GM12878 (cell line): Measurements from ENCODE around the gene SLC38A9. TPM values are rescaled to one million over a fixed set of nuclear protein-coding genes. Genes with fewer than 3 reads are reported as not detected.

Source experiments
- ATAC-seq: fragments of 200-7000 bp; cut with Tn5 transposase; 3 replicates; pipeline ENCODE4 v1.9.1; 2020; ENCODE audit warnings: mild to moderate bottlenecking, moderate library complexity
- BruUV-seq: library from RNA; stranded (reverse); fragments of 400-500 nt; replicated peaks from 2 replicates; lab custom pipeline; 2021; lab: Mats Ljungman, UMichigan
- CTCF ChIA-PET: fragments of 300-600 bp; sonication (Branson Sonifier 250); formaldehyde crosslinking; extraction: SDS; loops from one replicate; lab custom pipeline; 2021; ENCODE audit warnings: inconsistent platforms; lab: Yijun Ruan, JAX
- POLR2A ChIA-PET: fragments of 350-600 bp; formaldehyde crosslinking; extraction: SDS; loops from one replicate; lab custom pipeline; 2021; ENCODE audit warnings: inconsistent platforms; lab: Charles Lee
- RAD21 ChIA-PET: fragments of 300-600 bp; sonication (Branson Sonifier 250); formaldehyde crosslinking; loops from one replicate; lab custom pipeline; 2023; ENCODE audit warnings: antibody characterized with exemption; ENCODE audit not compliant: unreplicated experiment; lab: Charles Lee
- SMC1A ChIA-PET: fragments of 300-600 bp; sonication (Branson Sonifier 250); formaldehyde crosslinking; loops from one replicate; lab custom pipeline; 2023; ENCODE audit not compliant: unreplicated experiment, uncharacterized antibody; lab: Charles Lee
- DNase-seq: peaks from one replicate; pipeline ENCODE4 v3.0.0-alpha.2; 2011; ENCODE audit warnings: low read depth, low spot score
- FAIRE-seq: peaks from 3 replicates; lab custom pipeline; 2011; peaks lifted over from hg19 to GRCh38; lab: Jason Lieb, UNC
- H2AFZ ChIP-seq: 2 replicates; pipeline ENCODE4 v1.6.0; 2011; ENCODE audit warnings: low read depth, low read length, control low read depth; ENCODE audit not compliant: control insufficient read depth
- H3K27ac ChIP-seq: 2 replicates; pipeline ENCODE4 v1.5.1; 2011; ENCODE audit warnings: control low read depth; ENCODE audit not compliant: control insufficient read depth, insufficient read depth
- H3K27me3 ChIP-seq, 2 experiments: replicated peaks in 1 of 2; 2 replicates each; pipeline versions ENCODE4 v1.6.0 to v1.6.1; 2011; ENCODE audit warnings: low read length in 1 of 2; ENCODE audit not compliant: control insufficient read depth in 2 of 2, insufficient read depth in 2 of 2
- H3K36me3 ChIP-seq, 2 experiments: 2 replicates each; pipeline ENCODE4 v1.5.1; 2011; ENCODE audit warnings: low read length in 1 of 2; ENCODE audit not compliant: control insufficient read depth in 2 of 2, insufficient read depth in 2 of 2
- H3K4me1 ChIP-seq: 2 replicates; pipeline ENCODE4 v1.6.1; 2011; ENCODE audit warnings: mild to moderate bottlenecking, low read length, moderate library complexity, mixed read lengths; ENCODE audit not compliant: control insufficient read depth, insufficient read depth
- H3K4me2 ChIP-seq: 2 replicates; pipeline ENCODE4 v1.6.0; 2011; ENCODE audit warnings: control low read depth; ENCODE audit not compliant: control insufficient read depth, insufficient read depth
- H3K4me3 ChIP-seq: fragments of 200-600 bp; sonication (generic); 2 replicates; pipeline ENCODE4 v1.5.1; 2016
- H3K79me2 ChIP-seq: 2 replicates; pipeline ENCODE4 v1.6.0; 2011; ENCODE audit warnings: low read length; ENCODE audit not compliant: control insufficient read depth, insufficient read depth
- H3K9ac ChIP-seq: 2 replicates; pipeline ENCODE4 v1.8.0; 2011; ENCODE audit warnings: low read length, control low read depth, mixed read lengths; ENCODE audit not compliant: control insufficient read depth, insufficient read depth
- H3K9me3 ChIP-seq: replicated peaks from 3 replicates; pipeline ENCODE4 v1.5.1; 2011; ENCODE audit warnings: mild to moderate bottlenecking, low read length; ENCODE audit not compliant: control insufficient read depth, insufficient read depth
- H4K20me1 ChIP-seq: 2 replicates; pipeline ENCODE4 v1.6.0; 2011; ENCODE audit not compliant: control insufficient read depth, insufficient read depth
- WGBS: methylation state at CpG from one replicate; pipeline ENCODE4 v1.1.6; 2016; ENCODE audit warnings: low lambda C conversion rate; ENCODE audit not compliant: insufficient replicate concordance, insufficient coverage; ENCODE audit errors: missing lambda C conversion rate; 5-methylcytosine and 5-hydroxymethylcytosine counted together
- in situ Hi-C: fragments of 300-500 bp; cut with MboI; formaldehyde crosslinking; loops from 9 replicates; pipeline ENCODE4 v1.14.3; 2018; ENCODE audit warnings: mixed read lengths
- intact Hi-C: fragments of 100-400 bp; cut with micrococcal nuclease; formaldehyde crosslinking; loops from one replicate; pipeline ENCODE4 v1.14.2; 2022; ENCODE audit not compliant: unreplicated experiment
- polyA plus RNA-seq, 11 experiments: library from polyadenylated mRNA; depleted of rRNA in 4 of 11; unstranded in 6 of 11; stranded (reverse) in 5 of 11; fragments of >200 nt; fragmentation: Nextera tagmentation in 4 of 11; fragmentation: Illumina TruSeq in 1 of 11; extraction: Ambion mirVana in 4 of 11; extraction: Trizol in 1 of 11; gene quantifications; 1 replicate in 1 of 11; 2 replicates in 10 of 11; pipeline versions ENCODE4 v1.2.1 to v1.2.3, GENCODE V29; 2011 to 2016; ENCODE audit warnings: inconsistent platforms in 2 of 11, missing spikeins in 2 of 11, low read depth in 1 of 11
- total RNA-seq, 4 experiments: library from RNA; depleted of rRNA in 3 of 4; stranded (reverse); fragments of >200 nt in 3 of 4; fragmentation: Illumina TruSeq in 1 of 4; extraction: Trizol in 1 of 4; gene quantifications; 2 replicates each; pipeline versions ENCODE4 v1.2.1 to v1.2.3, GENCODE V29; 2013 to 2021
- TF ChIP-seq, protein P1 (sequence below): IDR thresholded peaks from 2 replicates; pipeline ENCODE4 v1.6.1; 2011; ENCODE audit warnings: low read depth, low read length, improper control_type of control experiment, borderline replicate concordance
- TF ChIP-seq, protein P2 (sequence below): IDR thresholded peaks from 2 replicates; pipeline ENCODE4 v1.6.1; 2012; ENCODE audit warnings: improper control_type of control experiment, low read depth, low read length; ENCODE audit not compliant: insufficient replicate concordance

Gene SLC38A9
- total and polyA plus RNA-seq, 10 of the 15 experiments (the other 5 are each of a cell fraction or from before 2014, with no cell fraction given) = 8.5 to 35.1 (median 23.0) TPM

DNA sequence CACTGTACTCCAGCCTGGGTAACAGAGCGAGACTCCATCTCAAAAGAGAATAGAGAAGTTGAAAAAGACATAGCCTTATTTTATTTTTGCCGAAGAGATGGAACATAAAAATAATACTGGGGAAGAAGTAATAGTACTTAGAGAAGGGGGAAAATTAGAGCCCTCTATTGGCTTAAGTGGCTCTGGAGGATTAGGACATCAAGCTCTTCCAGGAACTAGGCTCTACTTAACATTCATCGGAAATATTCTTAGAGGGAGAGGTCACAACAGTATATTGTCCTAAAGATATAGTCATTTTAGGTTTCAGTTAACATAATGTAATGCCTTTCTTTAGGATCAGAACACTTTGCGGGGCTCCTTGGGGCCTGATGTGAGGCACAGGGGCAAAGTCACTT is 91.4 kb downstream of the SLC38A9 start:
- ATAC-seq = no peak
- Histone ChIP-seq H3K27ac (no peak overlapping the region), H3K79me2 (no peaks in the 10 kb centered on the region), H3K9ac (no peak overlapping the region), H2AFZ (no peak overlapping the region), H3K9me3 (no peaks in the 10 kb centered on the region), H3K4me2 (no peak overlapping the region), H4K20me1 (no peaks in the 10 kb centered on the region), H3K27me3 (no peaks in the 10 kb centered on the region), H3K4me3 (no peak overlapping the region), H3K4me1 (no peaks in the 10 kb centered on the region), H3K36me3 (no peaks in the 10 kb centered on the region; a peak in 1 of 4 replicates)
- in situ Hi-C loops (no loop called here), intact Hi-C loops (no loop called here)
- POLR2A ChIA-PET = interaction anchor here (0.5 kb wide), 1 partner anchor 20 kb away, joined by 5 read pairs; no protein-coding TSS in a partner anchor
- RAD21 ChIA-PET = no interaction called here
- TF ChIP-seq, protein P1, sequence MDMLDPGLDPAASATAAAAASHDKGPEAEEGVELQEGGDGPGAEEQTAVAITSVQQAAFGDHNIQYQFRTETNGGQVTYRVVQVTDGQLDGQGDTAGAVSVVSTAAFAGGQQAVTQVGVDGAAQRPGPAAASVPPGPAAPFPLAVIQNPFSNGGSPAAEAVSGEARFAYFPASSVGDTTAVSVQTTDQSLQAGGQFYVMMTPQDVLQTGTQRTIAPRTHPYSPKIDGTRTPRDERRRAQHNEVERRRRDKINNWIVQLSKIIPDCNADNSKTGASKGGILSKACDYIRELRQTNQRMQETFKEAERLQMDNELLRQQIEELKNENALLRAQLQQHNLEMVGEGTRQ = no peak
- TF ChIP-seq, protein P2, sequence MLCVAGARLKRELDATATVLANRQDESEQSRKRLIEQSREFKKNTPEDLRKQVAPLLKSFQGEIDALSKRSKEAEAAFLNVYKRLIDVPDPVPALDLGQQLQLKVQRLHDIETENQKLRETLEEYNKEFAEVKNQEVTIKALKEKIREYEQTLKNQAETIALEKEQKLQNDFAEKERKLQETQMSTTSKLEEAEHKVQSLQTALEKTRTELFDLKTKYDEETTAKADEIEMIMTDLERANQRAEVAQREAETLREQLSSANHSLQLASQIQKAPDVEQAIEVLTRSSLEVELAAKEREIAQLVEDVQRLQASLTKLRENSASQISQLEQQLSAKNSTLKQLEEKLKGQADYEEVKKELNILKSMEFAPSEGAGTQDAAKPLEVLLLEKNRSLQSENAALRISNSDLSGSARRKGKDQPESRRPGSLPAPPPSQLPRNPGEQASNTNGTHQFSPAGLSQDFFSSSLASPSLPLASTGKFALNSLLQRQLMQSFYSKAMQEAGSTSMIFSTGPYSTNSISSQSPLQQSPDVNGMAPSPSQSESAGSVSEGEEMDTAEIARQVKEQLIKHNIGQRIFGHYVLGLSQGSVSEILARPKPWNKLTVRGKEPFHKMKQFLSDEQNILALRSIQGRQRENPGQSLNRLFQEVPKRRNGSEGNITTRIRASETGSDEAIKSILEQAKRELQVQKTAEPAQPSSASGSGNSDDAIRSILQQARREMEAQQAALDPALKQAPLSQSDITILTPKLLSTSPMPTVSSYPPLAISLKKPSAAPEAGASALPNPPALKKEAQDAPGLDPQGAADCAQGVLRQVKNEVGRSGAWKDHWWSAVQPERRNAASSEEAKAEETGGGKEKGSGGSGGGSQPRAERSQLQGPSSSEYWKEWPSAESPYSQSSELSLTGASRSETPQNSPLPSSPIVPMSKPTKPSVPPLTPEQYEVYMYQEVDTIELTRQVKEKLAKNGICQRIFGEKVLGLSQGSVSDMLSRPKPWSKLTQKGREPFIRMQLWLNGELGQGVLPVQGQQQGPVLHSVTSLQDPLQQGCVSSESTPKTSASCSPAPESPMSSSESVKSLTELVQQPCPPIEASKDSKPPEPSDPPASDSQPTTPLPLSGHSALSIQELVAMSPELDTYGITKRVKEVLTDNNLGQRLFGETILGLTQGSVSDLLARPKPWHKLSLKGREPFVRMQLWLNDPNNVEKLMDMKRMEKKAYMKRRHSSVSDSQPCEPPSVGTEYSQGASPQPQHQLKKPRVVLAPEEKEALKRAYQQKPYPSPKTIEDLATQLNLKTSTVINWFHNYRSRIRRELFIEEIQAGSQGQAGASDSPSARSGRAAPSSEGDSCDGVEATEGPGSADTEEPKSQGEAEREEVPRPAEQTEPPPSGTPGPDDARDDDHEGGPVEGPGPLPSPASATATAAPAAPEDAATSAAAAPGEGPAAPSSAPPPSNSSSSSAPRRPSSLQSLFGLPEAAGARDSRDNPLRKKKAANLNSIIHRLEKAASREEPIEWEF = no peak
- no TSS peak for BruUV-seq
- no peak for DNase-seq
- SMC1A ChIA-PET = no interaction called here
- FAIRE-seq = no peak
- 99% methylated on average over 4 of the region's 4 CpGs for WGBS
- CTCF ChIA-PET = no interaction called here
